Measurements from ENCODE around the gene SPATA31D4.

SPATA31D4 gene

GRCh38 chr9:81971727-81972126, 43.5 kb downstream of the SPATA31D4 start:
- no peaks in the 10 kb centered on the region for H3K36me3 ChIP-seq (replicated peaks)
- in situ Hi-C loops (cut with HindIII; ENCODE audit: low pct_ligation_motif_present, low sequenced_read_pairs): no loop called here
- no peak overlapping the region for H3K27ac ChIP-seq
- H3K4me3 ChIP-seq (ENCODE audit: low read depth, low read length): no peak overlapping the region
- no peaks in the 10 kb centered on the region for H3K27me3 ChIP-seq (replicated peaks)
- TF ChIP-seq CTCF (IDR thresholded peaks at IDR 0.05; ENCODE audit: low read depth, low read length, missing control alignments): no peak
- no peak for DNase-seq

GRCh38 chr9:81974764-81975163, 46.5 kb downstream of the SPATA31D4 start:
- no peak for TF ChIP-seq CTCF (IDR thresholded peaks at IDR 0.05; ENCODE audit: low read depth, low read length, missing control alignments)
- DNase-seq: no peak
- Histone ChIP-seq H3K4me3 (ENCODE audit: low read depth, low read length) (no peak overlapping the region), H3K27ac (no peak overlapping the region), H3K36me3 (replicated peaks) (no peaks in the 10 kb centered on the region), H3K27me3 (replicated peaks) (no peaks in the 10 kb centered on the region)
- in situ Hi-C loops (cut with HindIII; ENCODE audit: low pct_ligation_motif_present, low sequenced_read_pairs): no loop called here

- no peaks in the 10 kb centered on the region for H3K27me3 ChIP-seq (replicated peaks)
- no peak overlapping the region for H3K4me3 ChIP-seq (ENCODE audit: low read depth, low read length)
- in situ Hi-C loops (cut with HindIII; ENCODE audit: low pct_ligation_motif_present, low sequenced_read_pairs): no loop called here
- no peak for TF ChIP-seq CTCF (IDR thresholded peaks at IDR 0.05; ENCODE audit: low read depth, low read length, missing control alignments)
- no peak overlapping the region for H3K27ac ChIP-seq
- H3K36me3 ChIP-seq (replicated peaks): no peaks in the 10 kb centered on the region
- no peak for DNase-seq
Observed at GRCh38 chr9:81976351-81976750, 48.1 kb downstream of the SPATA31D4 start.

- no peaks in the 10 kb centered on the region for H3K27me3 ChIP-seq (replicated peaks)
- H3K36me3 ChIP-seq (replicated peaks): no peaks in the 10 kb centered on the region
- H3K4me3 ChIP-seq (ENCODE audit: low read depth, low read length): no peak overlapping the region
- no peak for TF ChIP-seq CTCF (IDR thresholded peaks at IDR 0.05; ENCODE audit: low read depth, low read length, missing control alignments)
- in situ Hi-C loops (cut with HindIII; ENCODE audit: low pct_ligation_motif_present, low sequenced_read_pairs): no loop called here
- no peak for DNase-seq
- H3K27ac ChIP-seq: no peak overlapping the region
Observed at GRCh38 chr9:81979196-81979595, 51.0 kb downstream of the SPATA31D4 start.

DNA sequence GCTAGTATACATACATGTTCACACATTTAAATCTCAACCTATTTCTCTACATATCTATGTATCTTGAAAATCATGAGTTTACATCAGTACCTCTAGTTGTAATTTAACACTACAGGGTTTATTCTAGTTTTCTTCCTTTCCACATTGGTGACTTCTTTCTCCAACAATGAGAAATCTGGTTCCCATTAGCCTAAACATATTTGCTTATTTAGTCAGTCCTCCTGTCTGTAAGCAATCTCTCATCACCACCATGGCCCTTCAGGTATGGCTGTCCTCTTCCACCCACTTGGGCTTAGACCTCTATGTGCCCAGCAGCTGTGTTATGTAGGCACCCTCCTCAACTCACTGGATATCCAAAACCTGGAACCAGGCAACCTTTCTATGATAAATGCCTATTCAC, 52.3 kb downstream of the SPATA31D4 start:
- in situ Hi-C loops (cut with HindIII; ENCODE audit: low pct_ligation_motif_present, low sequenced_read_pairs): no loop called here

More for the DNA sequence above, 52.3 kb downstream of the SPATA31D4 start:
- TF ChIP-seq CTCF (IDR thresholded peaks at IDR 0.05; ENCODE audit: low read depth, low read length, missing control alignments): no peak
- no peak for DNase-seq
- Histone ChIP-seq H3K27me3 (replicated peaks) (no peaks in the 10 kb centered on the region), H3K4me3 (ENCODE audit: low read depth, low read length) (no peak overlapping the region), H3K27ac (no peak overlapping the region), H3K36me3 (replicated peaks) (no peaks in the 10 kb centered on the region)

Data from brain microvascular endothelial cell (primary cell).